HepG2 (cell line): ENCODE measurements around the gene PAX4.

Experiments used
- CBX2 ChIP-seq, 2 experiments: fragments of 200-600 bp in 1 of 2; sonication (generic); formaldehyde crosslinking in 1 of 2; IDR thresholded peaks; 2 replicates each; pipeline versions ENCODE4 v1.7.0 to v1.8.1; 2018 to 2022; ENCODE audit warnings: low read depth in 2 of 2, low read length in 1 of 2, mild to moderate bottlenecking in 1 of 2, missing genetic modification reagents in 1 of 2
- ELF4 ChIP-seq: sonication (generic); formaldehyde crosslinking; IDR thresholded peaks from 2 replicates; pipeline ENCODE4 v1.5.0; 2020; ENCODE audit warnings: missing genetic modification reagents, mild to moderate bottlenecking, moderate library complexity, borderline replicate concordance
- EZH2 ChIP-seq: conservative IDR thresholded peaks from 2 replicates; pipeline ENCODE4 v1.6.1; 2012; ENCODE audit warnings: mild to moderate bottlenecking, low read depth, low read length, moderate library complexity
- GATAD2A ChIP-seq: IDR thresholded peaks from 2 replicates; pipeline ENCODE4 v1.6.1; 2016
- NPAS2 ChIP-seq: sonication (generic); formaldehyde crosslinking; IDR thresholded peaks from 2 replicates; pipeline ENCODE4 v1.8.0; 2022; ENCODE audit warnings: mild to moderate bottlenecking, missing genetic modification reagents, borderline replicate concordance
- POLR2A ChIP-seq, 2 experiments: IDR thresholded peaks; 2 replicates each; pipeline ENCODE4 v1.6.1; 2011; ENCODE audit warnings: low read depth in 2 of 2, low read length in 2 of 2, mild to moderate bottlenecking in 1 of 2, moderate library complexity in 1 of 2; ENCODE audit not compliant: insufficient read depth in 1 of 2
- TP53 ChIP-seq: sonication (generic); formaldehyde crosslinking; conservative IDR thresholded peaks from 2 replicates; pipeline ENCODE4 v1.4.0; 2020; ENCODE audit warnings: missing genetic modification reagents
- ZHX1 ChIP-seq: sonication (generic); formaldehyde crosslinking; IDR thresholded peaks from 2 replicates; pipeline ENCODE4 v1.8.1; 2022; ENCODE audit warnings: low read depth, mild to moderate bottlenecking, missing genetic modification reagents

- TF ChIP-seq GATAD2A (CRISPR knock-in tag) (no peak), NPAS2 (CRISPR knock-in tag) (no peak), POLR2A (IDR thresholded peaks at IDR 0.05; ENCODE audit: insufficient read depth in 1 of 2, low read depth in 2 of 2, low read length in 2 of 2) (no peak), CBX2 (IDR thresholded peaks at IDR 0.05; ENCODE audit: low read depth, low read length) (no peak), CBX2 (CRISPR knock-in tag; IDR thresholded peaks at IDR 0.05; ENCODE audit: low read depth) (no peak), ZHX1 (CRISPR knock-in tag) (no peak), TP53 (no peak), ELF4 (CRISPR knock-in tag) (no peak), EZH2 (no peak)
Measured at GRCh38 chr7:127589896-127590295, 28.0 kb downstream of the PAX4 start.
